Stimulated activated naive B cell treated with anti-CD40 and anti-IgM and Interleukin-4, amounts not matched to agents 10 μg/mL and 1 μg/mL and 100 μg/mL, for 72 hours (primary cell): ENCODE results near the gene NOP56.
"Not testable (repeated sequence)": the region's sequence is repeated elsewhere in the genome, so short reads cannot be mapped to it uniquely, and the experiment has no call there.

Experiments
- ATAC-seq, 2 donors: fragments of 150-1000 bp; cut with Tn5 transposase; replicated peaks; 2 replicates each; pipeline ENCODE4 v1.10.0; 2021; ENCODE audit warnings: moderate library complexity in 1 of 2
- DNase-seq: peaks from one replicate; pipeline ENCODE4 v3.0.0; 2021
- H3K27ac Mint-ChIP-seq: one replicate; pipeline ENCODE4 v1.8.0; 2022; ENCODE audit warnings: mild to moderate bottlenecking, mixed read lengths
- H3K27me3 Mint-ChIP-seq, 2 donors: one replicate each; pipeline ENCODE4 v1.8.0; 2022; ENCODE audit warnings: mixed read lengths in 2 of 2
- H3K36me3 Mint-ChIP-seq, 2 donors: one replicate each; pipeline ENCODE4 v1.8.0; 2022; ENCODE audit warnings: mixed read lengths in 2 of 2, mild to moderate bottlenecking in 1 of 2
- H3K4me1 Mint-ChIP-seq, 2 donors: one replicate each; pipeline ENCODE4 v1.8.0; 2022; ENCODE audit warnings: mixed read lengths in 2 of 2, mild to moderate bottlenecking in 1 of 2
- H3K4me3 Mint-ChIP-seq, 2 donors: one replicate each; pipeline ENCODE4 v1.8.0; 2022; ENCODE audit warnings: mild to moderate bottlenecking in 2 of 2, mixed read lengths in 2 of 2, moderate library complexity in 1 of 2
- H3K9me3 Mint-ChIP-seq, 2 donors: one replicate each; pipeline ENCODE4 v1.8.0; 2022; ENCODE audit warnings: mixed read lengths in 2 of 2, mild to moderate bottlenecking in 1 of 2

The NOP56 gene

DNA sequence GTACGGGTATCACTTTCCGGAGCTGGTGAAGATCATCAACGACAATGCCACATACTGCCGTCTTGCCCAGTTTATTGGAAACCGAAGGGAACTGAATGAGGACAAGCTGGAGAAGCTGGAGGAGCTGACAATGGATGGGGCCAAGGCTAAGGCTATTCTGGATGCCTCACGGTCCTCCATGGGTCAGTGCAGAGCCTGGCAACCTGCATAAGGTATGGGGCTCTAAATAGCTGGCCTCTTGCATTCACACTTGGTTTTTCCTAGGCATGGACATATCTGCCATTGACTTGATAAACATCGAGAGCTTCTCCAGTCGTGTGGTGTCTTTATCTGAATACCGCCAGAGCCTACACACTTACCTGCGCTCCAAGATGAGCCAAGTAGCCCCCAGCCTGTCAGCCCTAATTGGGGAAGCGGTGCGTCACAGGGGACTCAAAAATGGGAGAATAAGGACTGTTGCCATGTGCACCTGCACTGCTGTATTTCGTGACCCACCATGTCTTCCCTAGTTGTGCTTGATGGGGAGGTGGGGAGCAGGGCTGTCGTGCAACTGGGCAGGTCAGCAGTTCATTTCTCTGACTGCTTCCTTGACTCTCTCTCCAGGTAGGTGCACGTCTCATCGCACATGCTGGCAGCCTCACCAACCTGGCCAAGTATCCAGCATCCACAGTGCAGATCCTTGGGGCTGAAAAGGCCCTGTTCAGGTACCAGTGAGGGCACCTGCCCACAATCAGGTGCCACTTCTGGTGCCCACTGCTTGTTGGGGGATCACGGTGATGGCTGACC lies 3.1 kb downstream of the NOP56 start:
- Mint-ChIP-seq H3K27me3 (no peaks in the 10 kb centered on the region), H3K9me3 (no peaks in the 10 kb centered on the region), H3K27ac (no peak overlapping the region), H3K4me1 (peaks cover 27 to 50% of the 10 kb centered on the region in 2 donors), H3K4me3 (peak overlapping the region in 1 of 2 donors; percentile 94), H3K36me3 (peaks cover 65 to 72% of the 10 kb centered on the region in 2 donors)
- no peak for DNase-seq
- ATAC-seq, result no peak

DNA sequence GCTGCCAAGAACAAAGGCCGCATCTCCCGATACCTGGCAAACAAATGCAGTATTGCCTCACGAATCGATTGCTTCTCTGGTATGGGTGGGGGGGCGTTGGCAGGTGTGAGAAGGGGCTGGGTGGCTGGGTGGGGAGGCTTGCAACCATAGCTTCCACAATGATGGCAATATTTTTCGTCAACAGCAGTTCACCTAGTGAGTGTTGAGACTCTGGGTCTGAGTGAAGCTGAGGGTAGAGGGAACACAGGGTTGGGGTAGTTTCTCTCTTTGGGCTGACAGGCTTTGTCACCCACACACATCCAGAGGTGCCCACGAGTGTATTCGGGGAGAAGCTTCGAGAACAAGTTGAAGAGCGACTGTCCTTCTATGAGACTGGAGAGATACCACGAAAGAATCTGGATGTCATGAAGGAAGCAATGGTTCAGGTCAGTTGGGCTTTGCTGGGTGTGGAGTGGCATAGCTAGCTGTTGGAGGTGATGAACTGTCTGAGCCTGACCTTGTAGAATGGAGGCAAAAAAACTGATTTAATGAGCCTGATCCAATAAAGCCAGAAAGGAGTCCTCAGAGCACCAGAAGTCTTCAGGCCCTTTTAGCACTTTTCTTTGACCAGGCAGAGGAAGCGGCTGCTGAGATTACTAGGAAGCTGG lies 4.2 kb downstream of the NOP56 start:
- no peaks in the 10 kb centered on the region for H3K27me3 Mint-ChIP-seq
- peaks cover 27 to 46% of the 10 kb centered on the region in 2 donors for H3K4me1 Mint-ChIP-seq
- no peak for DNase-seq
- H3K9me3 Mint-ChIP-seq, result no peaks in the 10 kb centered on the region
- peak overlapping the region; percentile 79 for H3K27ac Mint-ChIP-seq
- H3K4me3 Mint-ChIP-seq, result peak overlapping the region in 1 of 2 donors; percentile 23
- peaks cover 65 to 78% of the 10 kb centered on the region in 2 donors for H3K36me3 Mint-ChIP-seq
- no peak for ATAC-seq

GRCh38 chr20:2657241-2657640 lies 4.8 kb downstream of the NOP56 start:
- Mint-ChIP-seq H3K4me3 (no peak overlapping the region), H3K27me3 (no peaks in the 10 kb centered on the region), H3K36me3 (peaks cover 70 to 84% of the 10 kb centered on the region in 2 donors), H3K27ac (peak overlapping the region; percentile 79), H3K4me1 (peaks cover 30 to 53% of the 10 kb centered on the region in 2 donors), H3K9me3 (no peaks in the 10 kb centered on the region)
- ATAC-seq, result no peak
- no peak for DNase-seq

- DNase-seq, result no peak
- Mint-ChIP-seq H3K9me3 (no peaks in the 10 kb centered on the region), H3K4me3 (no peak overlapping the region), H3K27me3 (no peaks in the 10 kb centered on the region), H3K4me1 (peaks cover 31 to 55% of the 10 kb centered on the region in 2 donors), H3K36me3 (peaks cover 69 to 85% of the 10 kb centered on the region in 2 donors), H3K27ac (peak overlapping the region; percentile 40)
- ATAC-seq, result no peak
Measured at GRCh38 chr20:2657674-2658073, 5.2 kb downstream of the NOP56 start.

GRCh38 chr20:2658414-2659354 lies 6.3 kb downstream of the NOP56 start:
- H3K36me3 Mint-ChIP-seq, result peaks cover 66 to 76% of the 10 kb centered on the region in 2 donors
- peak overlapping the region in 1 of 2 donors; percentile 43 for H3K4me3 Mint-ChIP-seq
- peak; percentile 36 to 37 for ATAC-seq
- no peak for DNase-seq
- H3K9me3 Mint-ChIP-seq, result no peaks in the 10 kb centered on the region
- peak overlapping the region; percentile 7 for H3K27ac Mint-ChIP-seq
- peaks cover 35 to 62% of the 10 kb centered on the region in 2 donors for H3K4me1 Mint-ChIP-seq
- no peaks in the 10 kb centered on the region for H3K27me3 Mint-ChIP-seq

DNA sequence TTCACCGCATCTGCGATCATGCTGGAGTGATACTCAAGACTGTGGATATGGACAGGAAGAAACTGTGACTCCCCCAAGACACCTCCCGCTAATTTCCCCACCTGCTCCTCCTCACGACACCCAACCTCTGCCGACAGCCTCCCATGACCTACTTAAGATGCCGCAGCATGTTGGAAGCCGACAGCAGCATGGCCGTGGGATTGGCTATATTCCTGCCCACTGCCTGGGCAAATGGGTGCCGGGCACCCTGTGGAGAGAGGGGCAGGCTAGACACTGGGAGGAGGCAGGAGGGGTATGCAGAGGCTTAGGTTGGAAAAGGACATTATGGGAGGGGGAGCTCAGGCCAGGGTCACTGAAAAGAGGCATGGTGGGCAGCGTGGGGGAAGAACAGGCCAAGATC lies 7.1 kb downstream of the NOP56 start:
- no peak for DNase-seq

DNA sequence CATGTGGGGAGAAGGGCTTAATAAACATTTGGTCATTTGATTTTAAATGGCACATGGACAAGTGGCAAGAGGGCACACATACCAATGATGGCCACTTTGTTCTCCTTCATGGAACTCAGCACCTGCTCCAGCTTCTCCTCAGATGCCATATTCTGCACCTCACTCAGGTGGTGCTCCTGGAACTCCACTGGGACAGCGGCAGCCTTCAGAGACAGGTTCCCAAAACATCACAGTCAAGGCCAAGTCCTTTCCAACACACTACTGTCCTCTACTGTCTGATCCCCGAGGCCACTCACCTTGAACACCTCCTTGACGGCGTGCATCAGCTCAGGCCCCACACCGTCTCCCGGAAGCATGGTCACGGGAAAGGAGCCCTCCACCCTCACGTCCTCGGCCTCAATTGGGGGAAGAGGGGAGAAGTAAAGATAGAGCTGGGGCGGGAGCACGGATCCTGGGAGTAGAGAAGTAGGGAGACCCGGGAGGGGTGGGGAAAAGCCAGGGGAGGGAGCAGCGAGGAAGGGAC lies 11.0 kb downstream of the NOP56 start:
- DNase-seq (no peak), ATAC-seq (no peak)
- Mint-ChIP-seq H3K4me3 (peak overlapping the region; percentile 85), H3K4me1 (peaks cover 14 to 26% of the 10 kb centered on the region in 2 donors), H3K27ac (peak overlapping the region; percentile 96), H3K9me3 (no peaks in the 10 kb centered on the region), H3K36me3 (peaks cover 29 to 31% of the 10 kb centered on the region in 2 donors), H3K27me3 (peaks cover 4 to 10% of the 10 kb centered on the region in 2 donors)

More for the DNA sequence above, 7.1 kb downstream of the NOP56 start:
- H3K9me3 Mint-ChIP-seq, result no peaks in the 10 kb centered on the region
- H3K36me3 Mint-ChIP-seq, result peaks cover 61 to 68% of the 10 kb centered on the region in 2 donors
- H3K4me3 Mint-ChIP-seq, result no peak overlapping the region
- ATAC-seq, result no peak
- H3K4me1 Mint-ChIP-seq, result peaks cover 29 to 53% of the 10 kb centered on the region in 2 donors
- H3K27ac Mint-ChIP-seq, result no peak overlapping the region
- no peaks in the 10 kb centered on the region for H3K27me3 Mint-ChIP-seq

- Mint-ChIP-seq H3K9me3 (no peaks in the 10 kb centered on the region), H3K36me3 (peaks cover 22 to 25% of the 10 kb centered on the region in 2 donors), H3K27ac (peak within 1 kb of the TSS; percentile 96), H3K4me1 (peaks cover 9 to 20% of the 10 kb centered on the region in 2 donors), H3K27me3 (peaks cover 9 to 14% of the 10 kb centered on the region in 2 donors), H3K4me3 (peak within 1 kb of the TSS; percentile 85)
- DNase-seq (peak; percentile 87), ATAC-seq (peak; percentile 97 to 99)
Measured at GRCh38 chr20:2663887-2664719, 11.7 kb downstream of the NOP56 start, which contains the start of gene IDH3B. Gene IDH3B (minus strand): TSS chr20:2664216. CDS start chr20:2664188, 28 bp downstream.

- H3K4me1 Mint-ChIP-seq, result no peaks in the 10 kb centered on the region
- H3K9me3 Mint-ChIP-seq, result no peaks in the 10 kb centered on the region
- DNase-seq (no peak), ATAC-seq (no peak)
- H3K36me3 Mint-ChIP-seq, result peaks cover 0 to 2% of the 10 kb centered on the region in 2 donors
- no peak overlapping the region for H3K27ac Mint-ChIP-seq
- no peak overlapping the region for H3K4me3 Mint-ChIP-seq
- peaks cover 19 to 35% of the 10 kb centered on the region in 2 donors for H3K27me3 Mint-ChIP-seq
Measured at GRCh38 chr20:2671977-2672376, 19.5 kb downstream of the NOP56 start.

DNA sequence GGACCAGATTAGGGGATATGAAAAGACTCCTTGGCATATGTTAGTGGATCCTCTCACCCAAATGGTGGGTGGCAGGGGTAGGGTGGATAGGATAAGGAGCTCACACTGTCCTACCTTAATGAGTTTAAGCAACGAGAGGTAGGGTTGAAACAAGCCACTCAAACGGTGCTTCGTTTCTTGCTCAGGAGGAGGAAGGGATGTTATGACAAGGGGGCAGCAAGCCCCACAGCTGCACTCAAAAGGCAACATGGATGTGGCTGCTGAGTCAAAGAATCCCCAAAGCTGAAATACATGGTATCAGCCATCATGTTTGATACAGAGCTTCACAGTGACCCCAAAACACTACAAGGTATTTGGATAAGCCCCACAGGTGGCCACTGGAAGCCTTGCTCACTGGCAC lies 20.0 kb downstream of the NOP56 start:
- no peak overlapping the region for H3K27ac Mint-ChIP-seq
- DNase-seq (no peak), ATAC-seq (no peak)
- peaks cover 0 to 2% of the 10 kb centered on the region in 2 donors for H3K36me3 Mint-ChIP-seq
- no peak overlapping the region for H3K4me3 Mint-ChIP-seq
- H3K4me1 Mint-ChIP-seq, result no peaks in the 10 kb centered on the region
- peaks cover 22 to 37% of the 10 kb centered on the region in 2 donors for H3K27me3 Mint-ChIP-seq
- no peaks in the 10 kb centered on the region for H3K9me3 Mint-ChIP-seq

- H3K27me3 Mint-ChIP-seq, result peaks cover 22 to 32% of the 10 kb centered on the region in 2 donors
- ATAC-seq (no peak), DNase-seq (no peak)
- no peaks in the 10 kb centered on the region for H3K9me3 Mint-ChIP-seq
- no peak overlapping the region for H3K27ac Mint-ChIP-seq
- H3K4me3 Mint-ChIP-seq, result no peak overlapping the region
- no peaks in the 10 kb centered on the region for H3K4me1 Mint-ChIP-seq
- H3K36me3 Mint-ChIP-seq, result peaks cover 0 to 2% of the 10 kb centered on the region in 2 donors
Measured at GRCh38 chr20:2673453-2673852, 21.0 kb downstream of the NOP56 start.

DNA sequence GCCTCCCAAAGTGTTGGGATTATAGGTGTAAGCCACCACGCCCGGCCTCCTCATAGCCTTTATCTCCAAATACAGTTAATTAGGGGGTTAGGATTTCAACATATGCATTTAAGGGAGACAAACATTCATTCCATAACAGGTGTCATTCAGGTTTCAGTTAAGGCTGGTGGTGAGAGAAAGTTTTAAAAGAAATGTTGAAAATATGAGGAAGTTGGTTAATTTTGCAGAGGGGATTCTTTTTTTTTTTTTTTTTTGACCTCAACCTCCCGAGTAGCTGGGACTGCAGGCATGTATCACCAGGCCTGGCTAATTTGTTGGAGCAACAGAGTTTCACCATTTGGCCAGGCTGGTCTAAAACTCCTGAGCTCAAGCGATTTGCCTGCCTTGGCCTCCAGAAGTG lies 27.6 kb downstream of the NOP56 start:
- Mint-ChIP-seq H3K4me3 (no peak overlapping the region), H3K27me3 (peaks cover 24 to 25% of the 10 kb centered on the region in 2 donors), H3K9me3 (peaks cover 4 to 5% of the 10 kb centered on the region in 2 donors), H3K4me1 (peaks cover 2 to 4% of the 10 kb centered on the region in 2 donors), H3K27ac (no peak overlapping the region), H3K36me3 (no peaks in the 10 kb centered on the region)
- ATAC-seq (no peak), DNase-seq (no peak)

DNA sequence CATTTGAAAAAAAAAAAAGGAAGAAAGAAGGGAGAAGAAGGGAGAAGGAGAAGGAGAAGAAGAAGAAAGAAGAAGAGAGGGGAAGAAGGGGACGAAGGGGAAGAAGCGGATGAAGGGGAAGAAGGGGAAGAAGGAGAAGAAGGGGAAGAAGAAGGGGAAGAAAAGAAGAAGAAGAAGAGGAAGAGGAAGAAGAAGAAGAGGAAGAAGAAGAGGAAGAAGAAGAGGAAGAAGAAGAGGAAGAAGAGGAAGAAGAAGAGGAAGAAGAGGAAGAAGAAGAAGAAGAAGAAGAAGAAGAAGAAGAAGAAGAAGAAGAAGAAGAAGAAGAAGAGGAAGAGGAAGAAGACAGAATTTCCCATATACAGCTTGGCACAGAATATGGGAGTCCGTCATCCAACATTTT lies 29.6 kb downstream of the NOP56 start:
- H3K27ac Mint-ChIP-seq, result peak overlapping the region; percentile 68
- not testable (repeated sequence) for H3K4me3 Mint-ChIP-seq, H3K4me1 Mint-ChIP-seq, H3K36me3 Mint-ChIP-seq, ATAC-seq, H3K9me3 Mint-ChIP-seq, DNase-seq
- peaks cover 18 to 24% of the 10 kb centered on the region in 2 donors for H3K27me3 Mint-ChIP-seq
